WTC11 (cell line): ENCODE measurements around the gene CDKN3. TPM values are rescaled to one million over a fixed set of nuclear protein-coding genes. Genes with fewer than 3 reads are reported as not detected.

Experiments
- ATAC-seq: fragments of 200-7000 bp; cut with Tn5 transposase; 2 replicates; pipeline ENCODE4 v1.10.0; 2021; ENCODE audit warnings: mild to moderate bottlenecking, moderate library complexity
- CTCF ChIA-PET: fragments of 300-600 bp; sonication (Branson Sonifier 250); formaldehyde crosslinking; loops from one replicate; lab custom pipeline; 2021; ENCODE audit warnings: antibody characterized with exemption; lab: Charles Lee
- POLR2A ChIA-PET: fragments of 350-600 bp; sonication (Branson Sonifier 250); formaldehyde crosslinking; loops from one replicate; lab custom pipeline; 2021; ENCODE audit warnings: antibody characterized with exemption; lab: Charles Lee
- DNase-seq: peaks from one replicate; pipeline ENCODE4 v3.0.0; 2021; ENCODE audit warnings: low spot score
- H3K27ac Mint-ChIP-seq: 2 replicates; pipeline ENCODE4 v1.8.0; 2021; ENCODE audit warnings: mixed read lengths
- H3K27me3 Mint-ChIP-seq: 2 replicates; pipeline ENCODE4 v1.8.0; 2021; ENCODE audit warnings: low read depth, mild to moderate bottlenecking, moderate library complexity, mixed read lengths
- H3K36me3 Mint-ChIP-seq: 2 replicates; pipeline ENCODE4 v1.8.0; 2021; ENCODE audit warnings: mixed read lengths
- H3K4me1 Mint-ChIP-seq: 2 replicates; pipeline ENCODE4 v1.8.0; 2022; ENCODE audit warnings: mixed read lengths
- H3K4me3 Mint-ChIP-seq: 2 replicates; pipeline ENCODE4 v1.8.0; 2021; ENCODE audit warnings: mild to moderate bottlenecking, moderate library complexity, mixed read lengths
- H3K9me3 Mint-ChIP-seq: 2 replicates; pipeline ENCODE4 v1.8.0; 2021; ENCODE audit warnings: mixed read lengths
- ARID4B ChIP-seq: sonication (generic); formaldehyde crosslinking; IDR thresholded peaks from 2 replicates; pipeline ENCODE4 v1.8.0; 2023; ENCODE audit warnings: missing genetic modification reagents, mild to moderate bottlenecking, borderline replicate concordance
- CBFB ChIP-seq: sonication (generic); formaldehyde crosslinking; IDR thresholded peaks from 2 replicates; pipeline ENCODE4 v1.8.1; 2022; ENCODE audit warnings: mild to moderate bottlenecking, low read depth, missing genetic modification reagents
- ERG ChIP-seq: fragments of 250-450 bp; sonication (Bioruptor Pico); IDR thresholded peaks from 2 replicates; pipeline ENCODE4 v1.8.0; 2021; ENCODE audit warnings: mild to moderate bottlenecking
- FOXK1 ChIP-seq: sonication (generic); formaldehyde crosslinking; IDR thresholded peaks from 2 replicates; pipeline ENCODE4 v1.8.0; 2022; ENCODE audit warnings: mild to moderate bottlenecking, moderate library complexity, missing genetic modification reagents
- KAT7 ChIP-seq: sonication (generic); formaldehyde crosslinking; IDR thresholded peaks from 2 replicates; pipeline ENCODE4 v1.8.1; 2023; ENCODE audit warnings: missing genetic modification reagents, mild to moderate bottlenecking, borderline replicate concordance
- MYBL2 ChIP-seq: sonication (generic); formaldehyde crosslinking; IDR thresholded peaks from 2 replicates; pipeline ENCODE4 v1.8.1; 2023; ENCODE audit warnings: mild to moderate bottlenecking, moderate library complexity, missing genetic modification reagents
- NFYB ChIP-seq: sonication (generic); formaldehyde crosslinking; conservative IDR thresholded peaks from 2 replicates; pipeline ENCODE4 v1.8.0; 2022; ENCODE audit warnings: low read depth, missing genetic modification reagents
- NR2C2 ChIP-seq: sonication (generic); formaldehyde crosslinking; IDR thresholded peaks from 2 replicates; pipeline ENCODE4 v1.8.0; 2022; ENCODE audit warnings: mild to moderate bottlenecking, missing genetic modification reagents
- OVOL2 ChIP-seq: fragments of 250-450 bp; sonication (Bioruptor Pico); IDR thresholded peaks from 2 replicates; pipeline ENCODE4 v1.9.0; 2021; ENCODE audit warnings: mild to moderate bottlenecking, borderline replicate concordance
- ZBTB43 ChIP-seq: sonication (generic); formaldehyde crosslinking; IDR thresholded peaks from 2 replicates; pipeline ENCODE4 v1.8.1; 2023; ENCODE audit warnings: mild to moderate bottlenecking, missing genetic modification reagents
- ZNF317 ChIP-seq: sonication (generic); formaldehyde crosslinking; IDR thresholded peaks from 2 replicates; pipeline ENCODE4 v1.8.1; 2023; ENCODE audit warnings: low read depth, mild to moderate bottlenecking, moderate library complexity, missing genetic modification reagents, borderline replicate concordance
- total RNA-seq: library from RNA; stranded (reverse); gene quantifications from 3 replicates; pipeline ENCODE4 v1.2.3, GENCODE V29; 2021
- TF ChIP-seq, protein P1 (sequence below): sonication (generic); formaldehyde crosslinking; IDR thresholded peaks from 2 replicates; pipeline ENCODE4 v1.8.1; 2023; ENCODE audit warnings: mild to moderate bottlenecking, missing genetic modification reagents, moderate library complexity
- TF ChIP-seq, protein P2 (sequence below): fragments of 250-450 bp; sonication (Bioruptor Pico); IDR thresholded peaks from 2 replicates; pipeline ENCODE4 v1.9.0; 2021; ENCODE audit warnings: mild to moderate bottlenecking
- TF ChIP-seq, protein P3 (sequence below): sonication (generic); formaldehyde crosslinking; IDR thresholded peaks from 2 replicates; pipeline ENCODE4 v1.8.1; 2022; ENCODE audit warnings: mild to moderate bottlenecking, moderate library complexity, missing genetic modification reagents
- TF ChIP-seq, protein P4 (sequence below): sonication (generic); formaldehyde crosslinking; IDR thresholded peaks from 2 replicates; pipeline ENCODE4 v1.8.1; 2022; ENCODE audit warnings: low read depth, mild to moderate bottlenecking, moderate library complexity, missing genetic modification reagents, borderline replicate concordance
- TF ChIP-seq, protein P5 (sequence below): sonication (generic); formaldehyde crosslinking; IDR thresholded peaks from 2 replicates; pipeline ENCODE4 v1.8.1; 2022; ENCODE audit warnings: missing genetic modification reagents, borderline replicate concordance

The CDKN3 gene
- total RNA-seq, 1 experiment from 2014 or later = 55.4 TPM

- TF ChIP-seq NR2C2 (CRISPR knock-in tag) (no peak), ZNF317 (CRISPR knock-in tag) (no peak), ARID4B (CRISPR knock-in tag) (no peak), NFYB (CRISPR knock-in tag) (no peak), FOXK1 (CRISPR knock-in tag) (no peak), ERG (no peak), OVOL2 (CRISPR knock-in tag) (no peak), MYBL2 (CRISPR knock-in tag) (no peak), ZBTB43 (no peak), CBFB (CRISPR knock-in tag) (no peak), KAT7 (CRISPR knock-in tag) (no peak)
- TF ChIP-seq, protein P1, sequence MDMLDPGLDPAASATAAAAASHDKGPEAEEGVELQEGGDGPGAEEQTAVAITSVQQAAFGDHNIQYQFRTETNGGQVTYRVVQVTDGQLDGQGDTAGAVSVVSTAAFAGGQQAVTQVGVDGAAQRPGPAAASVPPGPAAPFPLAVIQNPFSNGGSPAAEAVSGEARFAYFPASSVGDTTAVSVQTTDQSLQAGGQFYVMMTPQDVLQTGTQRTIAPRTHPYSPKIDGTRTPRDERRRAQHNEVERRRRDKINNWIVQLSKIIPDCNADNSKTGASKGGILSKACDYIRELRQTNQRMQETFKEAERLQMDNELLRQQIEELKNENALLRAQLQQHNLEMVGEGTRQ = no peak
- TF ChIP-seq, protein P2, sequence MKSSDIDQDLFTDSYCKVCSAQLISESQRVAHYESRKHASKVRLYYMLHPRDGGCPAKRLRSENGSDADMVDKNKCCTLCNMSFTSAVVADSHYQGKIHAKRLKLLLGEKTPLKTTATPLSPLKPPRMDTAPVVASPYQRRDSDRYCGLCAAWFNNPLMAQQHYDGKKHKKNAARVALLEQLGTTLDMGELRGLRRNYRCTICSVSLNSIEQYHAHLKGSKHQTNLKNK (CRISPR knock-in tag) = no peak
- TF ChIP-seq, protein P3, sequence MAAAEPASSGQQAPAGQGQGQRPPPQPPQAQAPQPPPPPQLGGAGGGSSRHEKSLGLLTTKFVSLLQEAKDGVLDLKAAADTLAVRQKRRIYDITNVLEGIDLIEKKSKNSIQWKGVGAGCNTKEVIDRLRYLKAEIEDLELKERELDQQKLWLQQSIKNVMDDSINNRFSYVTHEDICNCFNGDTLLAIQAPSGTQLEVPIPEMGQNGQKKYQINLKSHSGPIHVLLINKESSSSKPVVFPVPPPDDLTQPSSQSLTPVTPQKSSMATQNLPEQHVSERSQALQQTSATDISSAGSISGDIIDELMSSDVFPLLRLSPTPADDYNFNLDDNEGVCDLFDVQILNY = no peak
- TF ChIP-seq, protein P4, sequence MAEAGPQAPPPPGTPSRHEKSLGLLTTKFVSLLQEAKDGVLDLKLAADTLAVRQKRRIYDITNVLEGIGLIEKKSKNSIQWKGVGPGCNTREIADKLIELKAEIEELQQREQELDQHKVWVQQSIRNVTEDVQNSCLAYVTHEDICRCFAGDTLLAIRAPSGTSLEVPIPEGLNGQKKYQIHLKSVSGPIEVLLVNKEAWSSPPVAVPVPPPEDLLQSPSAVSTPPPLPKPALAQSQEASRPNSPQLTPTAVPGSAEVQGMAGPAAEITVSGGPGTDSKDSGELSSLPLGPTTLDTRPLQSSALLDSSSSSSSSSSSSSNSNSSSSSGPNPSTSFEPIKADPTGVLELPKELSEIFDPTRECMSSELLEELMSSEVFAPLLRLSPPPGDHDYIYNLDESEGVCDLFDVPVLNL (CRISPR knock-in tag) = no peak
- TF ChIP-seq, protein P5, sequence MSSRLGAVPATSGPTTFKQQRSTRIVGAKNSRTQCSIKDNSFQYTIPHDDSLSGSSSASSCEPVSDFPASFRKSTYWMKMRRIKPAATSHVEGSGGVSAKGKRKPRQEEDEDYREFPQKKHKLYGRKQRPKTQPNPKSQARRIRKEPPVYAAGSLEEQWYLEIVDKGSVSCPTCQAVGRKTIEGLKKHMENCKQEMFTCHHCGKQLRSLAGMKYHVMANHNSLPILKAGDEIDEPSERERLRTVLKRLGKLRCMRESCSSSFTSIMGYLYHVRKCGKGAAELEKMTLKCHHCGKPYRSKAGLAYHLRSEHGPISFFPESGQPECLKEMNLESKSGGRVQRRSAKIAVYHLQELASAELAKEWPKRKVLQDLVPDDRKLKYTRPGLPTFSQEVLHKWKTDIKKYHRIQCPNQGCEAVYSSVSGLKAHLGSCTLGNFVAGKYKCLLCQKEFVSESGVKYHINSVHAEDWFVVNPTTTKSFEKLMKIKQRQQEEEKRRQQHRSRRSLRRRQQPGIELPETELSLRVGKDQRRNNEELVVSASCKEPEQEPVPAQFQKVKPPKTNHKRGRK = no peak
- no peaks in the 10 kb centered on the region for H3K9me3 Mint-ChIP-seq
- H3K4me1 Mint-ChIP-seq = peaks cover 38% of the 10 kb centered on the region
- ATAC-seq (no peak), DNase-seq (no peak)
- no peak overlapping the region for H3K4me3 Mint-ChIP-seq
- CTCF ChIA-PET = interaction anchor here (1.1 to 7.1 kb wide), 5 partner anchors 20 to 47 kb away, joined by 3 to 71 read pairs (median 21); no protein-coding TSS in a partner anchor
- no peak overlapping the region for H3K27ac Mint-ChIP-seq
- POLR2A ChIA-PET = no interaction called here
- H3K27me3 Mint-ChIP-seq = peaks cover 11% of the 10 kb centered on the region; the same call in 1 of the 2 replicates
- H3K36me3 Mint-ChIP-seq = 0 out of 2 replicates have a peak, but pooled peaks cover under 1% of the 10 kb centered on the region
These were observed 1.5 kb upstream of the CDKN3 start for GRCh38 chr14:54395284-54395683.
